ENCODE results near the gene RGS19. TPM values are rescaled to one million over a fixed set of nuclear protein-coding genes. Genes with fewer than 3 reads are reported as not detected.

Gene RGS19
- total and polyA plus RNA-seq, 2 of the 8 experiments (the other 6 are each of a cell fraction or from before 2014, with no cell fraction given) = 12.7 to 16.8 TPM

GRCh38 chr20:64078934-64079272 lies 415 bp downstream of the RGS19 start:
- H2BK120ac ChIP-seq (replicated peaks; ENCODE audit: low read depth, low read length) = no peak overlapping the region
- TF ChIP-seq POLR2AphosphoS5 (IDR thresholded peaks at IDR 0.05; ENCODE audit: low read depth, low read length) (no peak), TEAD4 (IDR thresholded peaks at IDR 0.05; ENCODE audit: low read depth, low read length) (no peak), SIRT6 (IDR thresholded peaks at IDR 0.05; ENCODE audit: low read length) (no peak), RBBP5 (IDR thresholded peaks at IDR 0.05; ENCODE audit: borderline replicate concordance, low read depth, low read length) (no peak), BCL11A (IDR thresholded peaks at IDR 0.05; ENCODE audit: low read depth in 2 of 2, low read length in 2 of 2) (no peak)
- TF ChIP-seq, protein P1, sequence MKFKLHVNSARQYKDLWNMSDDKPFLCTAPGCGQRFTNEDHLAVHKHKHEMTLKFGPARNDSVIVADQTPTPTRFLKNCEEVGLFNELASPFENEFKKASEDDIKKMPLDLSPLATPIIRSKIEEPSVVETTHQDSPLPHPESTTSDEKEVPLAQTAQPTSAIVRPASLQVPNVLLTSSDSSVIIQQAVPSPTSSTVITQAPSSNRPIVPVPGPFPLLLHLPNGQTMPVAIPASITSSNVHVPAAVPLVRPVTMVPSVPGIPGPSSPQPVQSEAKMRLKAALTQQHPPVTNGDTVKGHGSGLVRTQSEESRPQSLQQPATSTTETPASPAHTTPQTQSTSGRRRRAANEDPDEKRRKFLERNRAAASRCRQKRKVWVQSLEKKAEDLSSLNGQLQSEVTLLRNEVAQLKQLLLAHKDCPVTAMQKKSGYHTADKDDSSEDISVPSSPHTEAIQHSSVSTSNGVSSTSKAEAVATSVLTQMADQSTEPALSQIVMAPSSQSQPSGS (IDR thresholded peaks at IDR 0.05; ENCODE audit: low read length) = no peak
- FAIRE-seq = no peak
- no peak overlapping the region for H3K14ac ChIP-seq (ENCODE audit: insufficient read length)
- H3K23me2 ChIP-seq (ENCODE audit: low read depth, low read length) = peaks cover 18% of the 10 kb centered on the region; the same call in 1 of the 2 replicates
- H4K20me1 ChIP-seq (replicated peaks in 1 of 2; ENCODE audit: control insufficient read depth in 1 of 2, insufficient read depth in 2 of 2, low read length in 2 of 2) = peaks cover 0 to 4% of the 10 kb centered on the region in 2 experiments
- H3K9me3 ChIP-seq (ENCODE audit: insufficient read depth in 2 of 2, low read depth in 1 of 2, low read length in 1 of 2) = no peaks in the 10 kb centered on the region
- no peak overlapping the region for H2BK5ac ChIP-seq (ENCODE audit: low read depth, low read length)
- 59% methylated on average over 4 of the region's 4 CpGs; no CpG with 5 or more reads in 1 of the 2 experiments for WGBS, 2 experiments (ENCODE audit: extremely low coverage in 1 of 2, insufficient coverage in 1 of 2, insufficient read length in 1 of 2, insufficient replicate concordance in 2 of 2, low coverage in 1 of 2, low lambda C conversion rate in 2 of 2, missing lambda C conversion rate in 1 of 2)
- no peak overlapping the region for H4K91ac ChIP-seq (replicated peaks; ENCODE audit: insufficient read length, low read length)
- ChIA-PET POLR2A (ENCODE audit: partially characterized antibody) (interaction anchor here (0.6 to 4.6 kb wide), 4 partner anchors 13 to 212 kb away, joined by 3 to 27 read pairs (median 4); partner anchors contain the start of gene TCEA2), CTCF (ENCODE audit: partially characterized antibody) (interaction anchor here (1.6 to 13.0 kb wide), 6 partner anchors 10 to 39 kb away, joined by 5 to 144 read pairs (median 25); partner anchors contain the start of genes SOX18 and TCEA2)
- no peak overlapping the region for H2BK20ac ChIP-seq (ENCODE audit: low read length)
- H3K4me1 ChIP-seq (replicated peaks in 1 of 4; ENCODE audit: control insufficient read depth in 3 of 4, insufficient read depth in 4 of 4, low read length in 3 of 4) = peaks cover 0 to 30% (median 15%) of the 10 kb centered on the region in 4 experiments; a peak in 5 of 7 replicates
- H2AFZ ChIP-seq (ENCODE audit: low read length) = no peak overlapping the region
- H3K23ac ChIP-seq (ENCODE audit: insufficient read length) = no peak overlapping the region
- peaks cover 1 to 31% (median 24%) of the 10 kb centered on the region in 4 experiments for H3K27me3 ChIP-seq (replicated peaks in 1 of 4; ENCODE audit: control insufficient read depth in 3 of 4, extremely low read depth in 1 of 4, insufficient read depth in 3 of 4, low read length in 3 of 4)
- H3K56ac ChIP-seq (replicated peaks; ENCODE audit: insufficient read length, low read depth, low read length) = no peak overlapping the region
- H3K9ac ChIP-seq (replicated peaks in 1 of 4; ENCODE audit: extremely low read depth in 1 of 4, low read depth in 3 of 4, low read length in 3 of 4) = no peak overlapping the region
- H3K79me2 ChIP-seq (ENCODE audit: control insufficient read depth in 1 of 2, insufficient read depth in 2 of 2, low read length in 2 of 2) = no peaks in the 10 kb centered on the region
- H4K5ac ChIP-seq (ENCODE audit: insufficient read length, low read depth, low read length) = no peak overlapping the region
- peak overlapping the region; percentile 71; the same call in 1 of the 2 replicates for H3K18ac ChIP-seq (ENCODE audit: extremely low read depth, low read length)
- H4K8ac ChIP-seq (ENCODE audit: extremely low read depth, insufficient read depth, low read length) = no peak overlapping the region
- H3K27ac ChIP-seq (ENCODE audit: low read depth, low read length) = no peak overlapping the region
- H2BK15ac ChIP-seq (ENCODE audit: low read length) = no peak overlapping the region
- H3K79me1 ChIP-seq (ENCODE audit: low read depth, low read length) = no peaks in the 10 kb centered on the region
- H2BK12ac ChIP-seq (ENCODE audit: low read depth, low read length) = no peak overlapping the region
- H3K4me2 ChIP-seq (ENCODE audit: insufficient read depth in 1 of 2, low read depth in 2 of 2, low read length in 2 of 2) = peak overlapping the region; percentile 67 to 78
- peak overlapping the region; percentile 60 to 92 (median 71) for H3K4me3 ChIP-seq (ENCODE audit: extremely low read depth in 1 of 4, insufficient read depth in 2 of 4, low read depth in 3 of 4, low read length in 4 of 4)
- H3K4ac ChIP-seq (replicated peaks; ENCODE audit: insufficient read length, low read depth, low read length) = no peak overlapping the region
- DNase-seq (ENCODE audit: low read depth in 1 of 2, low spot score in 2 of 2) = no peak
- H2AK5ac ChIP-seq (ENCODE audit: low read depth, low read length) = no peak overlapping the region
- peaks cover 0 to 1% (median under 1%) of the 10 kb centered on the region in 4 experiments; a peak in 3 of 8 replicates for H3K36me3 ChIP-seq (ENCODE audit: control insufficient read depth in 2 of 4, insufficient read depth in 4 of 4, low read length in 3 of 4)
